Muscle layer of duodenum (tissue), 2 donors: Measurements from ENCODE around the gene SPDYE2B.
"Not testable (repeated sequence)": the region's sequence is repeated elsewhere in the genome, so short reads cannot be mapped to it uniquely, and the experiment has no call there.

Experiments used
- H3K27ac ChIP-seq: one replicate; pipeline ENCODE4 v1.7.0; 2013; ENCODE audit warnings: mild to moderate bottlenecking, low read length
- H3K27me3 ChIP-seq: one replicate; pipeline ENCODE4 v1.7.0; 2013; ENCODE audit warnings: low read depth, mild to moderate bottlenecking, control low read depth, low read length
- H3K36me3 ChIP-seq, 2 donors: one replicate each; pipeline ENCODE4 v1.7.0; 2013; ENCODE audit warnings: low read length in 2 of 2, control low read depth in 1 of 2, mild to moderate bottlenecking in 1 of 2; ENCODE audit not compliant: insufficient read depth in 2 of 2, control insufficient read depth in 1 of 2
- H3K4me1 ChIP-seq, 2 donors: one replicate each; pipeline ENCODE4 v1.7.0; 2013; ENCODE audit warnings: low read length in 2 of 2, mild to moderate bottlenecking in 2 of 2, control low read depth in 1 of 2, moderate library complexity in 1 of 2; ENCODE audit not compliant: insufficient read depth in 2 of 2, control insufficient read depth in 1 of 2
- H3K4me3 ChIP-seq, 2 donors: one replicate each; pipeline ENCODE4 v1.7.0; 2013; ENCODE audit warnings: low read length in 2 of 2, low read depth in 1 of 2, mild to moderate bottlenecking in 1 of 2
- H3K9me3 ChIP-seq, 2 donors: one replicate each; pipeline ENCODE4 v1.7.0; 2013; ENCODE audit warnings: low read length in 2 of 2, control low read depth in 1 of 2, mild to moderate bottlenecking in 1 of 2; ENCODE audit not compliant: control insufficient read depth in 1 of 2
- donor health status: healthy.

The SPDYE2B gene

DNA sequence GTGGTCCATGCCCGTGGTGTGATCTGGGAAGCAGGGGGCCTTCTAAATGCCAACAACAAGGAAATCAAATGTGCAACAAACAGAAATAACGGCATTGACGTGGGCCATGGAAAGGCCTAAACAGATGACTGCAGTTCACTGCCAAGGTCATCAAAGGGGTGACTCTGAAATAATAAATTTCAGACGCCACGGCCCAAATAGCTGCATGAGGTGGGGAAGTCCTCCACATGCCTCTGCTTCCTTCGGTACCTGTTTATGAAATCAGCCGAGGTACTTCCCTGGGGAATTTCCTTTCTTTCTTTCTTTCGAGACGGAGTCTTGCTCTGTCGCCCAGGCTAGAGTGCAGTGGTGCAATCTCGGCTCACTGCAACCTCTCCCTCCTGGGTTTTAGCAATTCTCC lies 14.6 kb downstream of the SPDYE2B start:
- H3K27ac ChIP-seq, H3K27me3 ChIP-seq, H3K9me3 ChIP-seq, H3K4me3 ChIP-seq, H3K36me3 ChIP-seq, H3K4me1 ChIP-seq: not testable (repeated sequence)

DNA sequence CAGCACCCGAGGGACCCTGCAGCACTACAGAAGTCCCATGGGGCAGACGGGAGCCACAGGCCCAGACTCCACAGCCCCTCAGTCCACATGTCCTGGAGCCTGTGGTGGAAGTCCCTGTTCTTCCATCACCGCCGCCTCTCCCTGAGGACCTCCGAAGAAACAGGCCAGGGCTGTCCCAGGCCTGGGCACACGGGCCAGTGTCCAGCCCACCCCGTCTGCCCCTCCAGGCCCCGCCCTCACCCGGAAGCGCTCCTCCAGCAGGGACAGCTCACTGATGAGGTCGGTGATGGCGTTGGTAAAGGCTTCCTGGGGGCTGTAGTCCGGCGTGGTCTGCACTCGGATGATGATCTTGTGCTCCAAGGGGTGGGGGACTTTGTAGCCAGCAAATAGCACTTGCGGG lies 16.7 kb downstream of the SPDYE2B start:
- not testable (repeated sequence) for H3K27me3 ChIP-seq, H3K9me3 ChIP-seq, H3K36me3 ChIP-seq, H3K4me3 ChIP-seq, H3K4me1 ChIP-seq, H3K27ac ChIP-seq

DNA sequence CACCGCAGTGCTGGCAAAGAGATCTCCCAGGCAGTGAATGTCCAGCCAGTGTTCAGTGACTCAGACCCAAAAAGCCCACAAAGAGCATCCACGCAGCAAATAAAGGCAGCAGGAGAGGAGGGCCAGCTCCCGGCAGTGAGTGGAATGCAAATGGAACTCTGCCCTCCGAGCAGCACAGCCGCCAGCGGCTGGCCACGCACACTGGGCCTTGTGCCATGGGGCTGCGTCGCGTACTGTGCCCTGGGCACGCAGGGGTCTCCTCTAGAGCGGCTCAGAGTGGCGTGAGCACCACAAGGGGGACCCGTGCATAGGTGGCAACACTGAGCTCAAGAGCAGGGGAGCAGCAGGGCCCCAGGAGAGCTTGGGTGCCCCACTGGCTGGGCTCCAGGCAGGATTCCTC lies 17.4 kb downstream of the SPDYE2B start:
- H3K27me3 ChIP-seq, H3K4me1 ChIP-seq, H3K4me3 ChIP-seq, H3K9me3 ChIP-seq, H3K27ac ChIP-seq, H3K36me3 ChIP-seq: not testable (repeated sequence)

DNA sequence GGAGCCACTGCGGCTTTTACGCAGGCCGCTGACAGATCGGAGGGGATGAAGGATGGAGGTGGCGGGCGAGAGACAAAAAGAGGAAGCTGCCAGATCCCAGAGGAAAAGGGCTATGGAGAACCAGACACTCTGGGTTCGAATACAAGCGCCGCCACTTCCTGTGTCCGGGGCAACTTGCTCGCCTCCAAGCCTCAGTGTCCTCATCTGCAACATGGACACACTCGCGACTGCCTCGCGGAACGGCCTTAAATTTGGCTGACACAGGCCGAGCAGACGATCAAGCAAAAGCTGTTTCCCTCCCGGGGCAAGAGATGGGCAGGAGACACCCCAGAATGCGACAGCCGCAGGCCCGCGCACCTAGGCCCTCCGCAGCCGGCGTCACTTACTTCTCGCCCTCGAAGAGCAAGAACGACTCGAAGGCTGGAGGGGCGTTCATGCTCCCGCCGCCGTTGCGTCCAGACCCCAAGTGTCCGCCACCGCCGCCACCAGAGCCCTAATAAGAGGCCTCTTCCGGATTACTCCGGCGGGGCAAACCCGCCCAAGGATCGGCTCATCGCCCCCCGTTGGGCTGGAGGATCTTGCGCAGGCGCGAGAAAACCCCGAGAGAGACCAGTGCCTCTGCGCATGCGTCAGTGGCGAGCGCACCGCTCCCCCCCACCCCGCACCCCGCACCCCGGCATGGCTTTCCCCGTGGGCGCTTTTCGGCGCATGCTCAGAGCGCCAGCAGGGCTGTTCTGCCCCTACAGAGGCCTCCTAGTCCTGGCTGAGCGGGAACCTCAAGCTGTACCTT lies 21.2 kb downstream of the SPDYE2B start, which contains the start of gene POLR2J2:
Gene POLR2J2 (minus strand): TSS at position 498 of the 790 bp plus-strand sequence. CDS start 62 bp downstream, at position 436.
- H3K9me3 ChIP-seq, H3K4me1 ChIP-seq, H3K27ac ChIP-seq, H3K36me3 ChIP-seq, H3K27me3 ChIP-seq: not testable (repeated sequence)
- H3K4me3 ChIP-seq, result peak within 1 kb of the TSS in 1 of 2 donors; percentile 51

DNA sequence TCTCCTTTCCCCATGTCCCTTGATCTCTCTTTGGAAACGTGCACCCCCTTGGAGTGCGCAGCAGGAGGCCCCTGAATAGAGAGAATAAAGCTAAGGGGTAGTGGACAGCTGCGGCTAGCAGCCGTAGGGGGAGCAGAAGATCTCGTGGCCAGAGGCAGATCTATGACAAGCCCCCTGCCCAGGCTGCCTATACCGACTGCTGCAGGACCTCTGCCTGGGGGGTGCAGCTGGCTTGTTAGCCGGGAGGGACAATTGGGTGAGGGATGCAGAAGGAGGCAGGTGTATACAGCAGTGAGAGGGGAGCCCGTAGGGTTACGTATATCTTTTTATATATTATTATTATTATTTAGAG lies 21.8 kb downstream of the SPDYE2B start:
- H3K27me3 ChIP-seq, H3K27ac ChIP-seq, H3K9me3 ChIP-seq, H3K4me1 ChIP-seq, H3K36me3 ChIP-seq, H3K4me3 ChIP-seq: not testable (repeated sequence)

DNA sequence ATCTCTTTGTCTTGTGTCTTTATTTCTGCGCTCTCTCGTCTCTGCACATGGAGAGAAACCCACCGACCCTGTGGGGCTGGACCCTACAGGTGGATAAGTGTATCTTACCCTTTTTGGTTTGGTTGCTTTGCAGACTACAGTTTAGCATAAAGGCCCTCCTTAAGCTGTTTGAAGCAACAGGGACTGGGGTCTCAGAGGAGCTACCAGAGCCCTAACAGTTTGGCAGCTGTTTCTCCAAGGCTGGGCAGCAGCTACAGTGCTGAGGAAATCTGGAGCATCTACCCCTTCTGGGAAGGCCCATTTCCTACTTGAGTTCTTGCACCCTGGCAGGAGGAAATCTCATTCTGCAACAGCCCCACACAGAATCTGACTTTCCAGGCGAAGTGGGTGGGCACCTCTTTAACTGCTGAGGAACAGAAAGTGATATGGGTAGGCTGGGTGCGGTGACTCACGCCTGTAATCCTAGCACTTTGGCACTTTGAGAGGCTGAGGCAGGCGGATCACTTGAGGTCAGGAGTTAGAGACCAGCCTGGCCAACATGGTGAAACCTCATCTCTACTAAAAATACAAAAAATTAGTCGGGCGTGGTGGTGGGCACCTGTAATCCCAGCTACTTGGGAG lies 23.4 kb downstream of the SPDYE2B start:
- not testable (repeated sequence) for H3K36me3 ChIP-seq, H3K27me3 ChIP-seq, H3K4me1 ChIP-seq, H3K9me3 ChIP-seq, H3K4me3 ChIP-seq, H3K27ac ChIP-seq

DNA sequence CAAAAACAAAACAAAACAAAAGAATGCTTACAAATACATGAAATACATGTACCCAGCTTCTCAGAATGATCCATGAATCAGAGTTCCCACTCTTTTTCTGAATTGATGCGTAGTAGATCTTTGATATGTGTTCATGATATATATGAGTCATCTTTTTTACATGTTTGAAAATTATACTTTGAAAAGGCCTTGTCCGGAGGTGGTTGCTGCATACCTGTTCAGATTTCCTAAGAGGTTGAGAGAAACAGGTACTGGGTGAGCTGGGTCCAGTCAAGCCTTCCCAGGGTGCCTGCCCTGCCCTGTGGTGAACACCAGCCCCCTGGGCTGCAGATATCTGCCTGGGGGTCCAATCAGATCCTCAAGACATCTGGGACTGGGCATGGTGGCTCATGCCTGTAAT lies 25.4 kb downstream of the SPDYE2B start:
- not testable (repeated sequence) for H3K36me3 ChIP-seq

DNA sequence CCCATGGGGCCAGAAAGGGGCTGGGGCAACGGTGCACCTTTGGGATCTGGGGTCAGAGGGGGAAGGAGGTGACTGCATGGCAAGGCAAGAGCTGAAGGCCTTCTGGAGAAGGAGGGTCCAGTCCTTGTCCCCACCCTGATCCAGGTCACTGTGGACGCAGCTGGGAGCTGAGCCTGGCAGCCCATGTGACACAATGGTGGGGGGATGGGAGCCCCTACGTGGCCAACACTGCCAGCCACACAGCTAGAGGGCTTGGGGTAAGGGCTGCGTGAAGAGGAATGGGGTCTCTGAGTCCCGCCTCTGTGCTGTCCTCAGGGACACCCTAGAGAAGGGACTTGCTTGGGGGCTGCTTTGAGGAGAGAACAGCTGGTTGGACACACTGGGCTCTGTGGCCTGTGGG lies 30.7 kb downstream of the SPDYE2B start:
- H3K4me3 ChIP-seq, H3K4me1 ChIP-seq, H3K27ac ChIP-seq, H3K9me3 ChIP-seq, H3K36me3 ChIP-seq, H3K27me3 ChIP-seq: not testable (repeated sequence)

More for the DNA sequence above, 25.4 kb downstream of the SPDYE2B start:
- H3K4me3 ChIP-seq, H3K4me1 ChIP-seq, H3K9me3 ChIP-seq, H3K27me3 ChIP-seq, H3K27ac ChIP-seq: not testable (repeated sequence)

DNA sequence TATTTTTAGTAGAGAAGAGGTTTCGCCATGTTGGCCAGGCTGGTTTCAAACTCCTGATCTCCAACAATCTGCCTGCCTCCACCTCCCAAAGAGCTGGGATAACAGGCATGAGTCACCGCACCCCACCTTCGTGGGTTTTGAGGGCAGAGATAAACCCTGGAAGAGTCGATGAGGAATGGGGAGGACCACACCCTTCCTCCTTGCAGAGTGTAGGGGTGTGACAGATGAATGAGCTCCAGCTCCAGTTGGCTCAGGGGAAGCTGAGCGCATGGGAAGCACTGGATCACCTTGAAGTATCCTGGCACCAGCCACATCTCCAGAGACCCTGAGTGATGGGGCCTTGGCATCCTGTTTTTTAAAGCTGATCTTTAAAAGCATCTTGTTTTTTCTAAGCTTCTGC lies 32.4 kb downstream of the SPDYE2B start:
- H3K9me3 ChIP-seq, H3K4me1 ChIP-seq, H3K27ac ChIP-seq, H3K27me3 ChIP-seq, H3K36me3 ChIP-seq, H3K4me3 ChIP-seq: not testable (repeated sequence)

DNA sequence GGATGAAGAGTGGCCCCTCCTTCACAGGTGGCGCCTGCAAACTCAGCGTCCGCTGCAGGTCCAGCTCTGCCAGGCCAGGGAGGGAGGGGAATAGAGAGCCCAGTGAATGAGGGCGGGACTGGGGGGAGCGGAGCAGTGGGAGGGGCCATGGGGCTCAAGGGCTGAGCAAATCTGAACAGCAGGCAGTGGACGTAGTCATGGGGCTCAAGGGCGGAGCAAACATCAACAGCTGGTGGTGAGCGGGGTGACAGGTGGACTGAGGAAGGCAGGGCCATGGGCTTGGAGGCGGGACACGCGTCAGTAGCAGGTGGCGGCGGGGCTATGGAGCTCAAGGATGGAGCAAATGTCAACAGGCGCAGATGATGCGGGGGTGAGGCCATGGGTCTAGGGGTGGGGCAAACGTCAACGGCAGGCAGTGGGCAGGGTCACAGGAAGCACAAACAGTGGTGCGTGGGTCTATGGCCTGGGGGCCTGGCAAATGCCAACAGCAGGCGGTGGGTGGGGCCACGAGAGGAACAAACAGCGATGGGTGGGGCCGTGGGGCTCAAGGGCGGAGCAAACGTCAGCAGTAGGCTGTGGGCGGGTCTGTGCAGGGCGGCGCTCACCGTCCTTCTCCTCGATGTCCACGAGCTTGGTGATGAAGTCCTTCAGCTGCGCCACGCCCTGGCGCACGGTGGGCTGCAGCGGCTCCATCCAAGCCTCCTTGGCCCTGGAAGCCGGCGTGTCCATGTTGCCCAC lies 38.3 kb downstream of the SPDYE2B start:
- H3K9me3 ChIP-seq, H3K36me3 ChIP-seq, H3K4me3 ChIP-seq, H3K27ac ChIP-seq, H3K27me3 ChIP-seq, H3K4me1 ChIP-seq: not testable (repeated sequence)

DNA sequence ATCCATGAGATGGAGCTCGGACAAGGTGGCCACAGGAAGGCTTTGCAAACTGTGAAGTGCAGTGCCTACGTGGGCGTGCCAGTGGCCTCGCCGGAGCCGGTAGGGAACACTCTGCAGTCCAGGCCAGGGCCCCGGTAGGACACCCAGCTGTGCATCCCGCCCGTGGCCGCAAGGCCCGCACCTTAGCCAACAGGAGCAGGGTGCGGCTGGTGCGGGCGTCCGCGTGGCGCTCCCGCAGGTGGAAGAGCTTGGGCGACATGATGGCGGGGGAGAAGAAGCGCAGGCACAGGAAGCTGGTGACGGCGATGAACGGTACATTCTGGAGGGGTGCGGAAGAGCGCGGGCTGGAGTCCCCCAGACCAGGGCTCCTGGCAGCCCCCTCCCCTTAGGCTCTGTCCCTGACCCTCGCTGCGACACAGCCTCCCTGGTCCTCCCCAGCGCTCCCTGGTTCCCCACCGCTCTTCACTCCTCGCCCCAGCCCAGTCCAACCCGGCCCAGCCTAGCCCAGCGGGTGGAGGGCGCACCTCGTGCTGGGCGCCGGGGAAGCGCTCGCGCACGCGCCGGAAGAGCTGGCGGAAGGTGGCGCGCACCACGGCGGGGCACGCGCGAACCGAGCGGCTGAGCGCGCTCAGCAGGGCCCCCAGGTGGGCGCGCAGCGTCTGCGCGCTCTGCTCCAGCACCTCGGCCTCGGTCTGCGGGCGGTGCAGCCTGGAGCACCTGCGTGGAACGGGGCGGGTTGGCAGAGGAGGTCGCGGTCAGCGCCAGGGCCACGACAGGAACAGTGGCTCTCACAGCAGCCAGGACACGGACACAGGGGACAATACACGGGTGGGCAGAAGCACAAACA lies 39.5 kb downstream of the SPDYE2B start:
- H3K27ac ChIP-seq, H3K9me3 ChIP-seq, H3K4me1 ChIP-seq, H3K4me3 ChIP-seq, H3K36me3 ChIP-seq, H3K27me3 ChIP-seq: not testable (repeated sequence)
